ENCODE measurements around the gene UNC119.

The UNC119 gene

GRCh38 chr17:28552176-28552999 is at the start of gene UNC119:
Gene UNC119 (minus strand): TSS chr17:28552624. CDS start chr17:28552557, 67 bp downstream.
- TF ChIP-seq, protein P1, sequence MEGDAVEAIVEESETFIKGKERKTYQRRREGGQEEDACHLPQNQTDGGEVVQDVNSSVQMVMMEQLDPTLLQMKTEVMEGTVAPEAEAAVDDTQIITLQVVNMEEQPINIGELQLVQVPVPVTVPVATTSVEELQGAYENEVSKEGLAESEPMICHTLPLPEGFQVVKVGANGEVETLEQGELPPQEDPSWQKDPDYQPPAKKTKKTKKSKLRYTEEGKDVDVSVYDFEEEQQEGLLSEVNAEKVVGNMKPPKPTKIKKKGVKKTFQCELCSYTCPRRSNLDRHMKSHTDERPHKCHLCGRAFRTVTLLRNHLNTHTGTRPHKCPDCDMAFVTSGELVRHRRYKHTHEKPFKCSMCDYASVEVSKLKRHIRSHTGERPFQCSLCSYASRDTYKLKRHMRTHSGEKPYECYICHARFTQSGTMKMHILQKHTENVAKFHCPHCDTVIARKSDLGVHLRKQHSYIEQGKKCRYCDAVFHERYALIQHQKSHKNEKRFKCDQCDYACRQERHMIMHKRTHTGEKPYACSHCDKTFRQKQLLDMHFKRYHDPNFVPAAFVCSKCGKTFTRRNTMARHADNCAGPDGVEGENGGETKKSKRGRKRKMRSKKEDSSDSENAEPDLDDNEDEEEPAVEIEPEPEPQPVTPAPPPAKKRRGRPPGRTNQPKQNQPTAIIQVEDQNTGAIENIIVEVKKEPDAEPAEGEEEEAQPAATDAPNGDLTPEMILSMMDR (IDR thresholded peaks at IDR 0.05): no peak
- Histone ChIP-seq H3K4me3 (peak within 1 kb of the TSS; percentile 86), H3K27ac (peak within 1 kb of the TSS; percentile 74 to 78)
- no peak for DNase-seq (ENCODE audit: low spot score)

DNA sequence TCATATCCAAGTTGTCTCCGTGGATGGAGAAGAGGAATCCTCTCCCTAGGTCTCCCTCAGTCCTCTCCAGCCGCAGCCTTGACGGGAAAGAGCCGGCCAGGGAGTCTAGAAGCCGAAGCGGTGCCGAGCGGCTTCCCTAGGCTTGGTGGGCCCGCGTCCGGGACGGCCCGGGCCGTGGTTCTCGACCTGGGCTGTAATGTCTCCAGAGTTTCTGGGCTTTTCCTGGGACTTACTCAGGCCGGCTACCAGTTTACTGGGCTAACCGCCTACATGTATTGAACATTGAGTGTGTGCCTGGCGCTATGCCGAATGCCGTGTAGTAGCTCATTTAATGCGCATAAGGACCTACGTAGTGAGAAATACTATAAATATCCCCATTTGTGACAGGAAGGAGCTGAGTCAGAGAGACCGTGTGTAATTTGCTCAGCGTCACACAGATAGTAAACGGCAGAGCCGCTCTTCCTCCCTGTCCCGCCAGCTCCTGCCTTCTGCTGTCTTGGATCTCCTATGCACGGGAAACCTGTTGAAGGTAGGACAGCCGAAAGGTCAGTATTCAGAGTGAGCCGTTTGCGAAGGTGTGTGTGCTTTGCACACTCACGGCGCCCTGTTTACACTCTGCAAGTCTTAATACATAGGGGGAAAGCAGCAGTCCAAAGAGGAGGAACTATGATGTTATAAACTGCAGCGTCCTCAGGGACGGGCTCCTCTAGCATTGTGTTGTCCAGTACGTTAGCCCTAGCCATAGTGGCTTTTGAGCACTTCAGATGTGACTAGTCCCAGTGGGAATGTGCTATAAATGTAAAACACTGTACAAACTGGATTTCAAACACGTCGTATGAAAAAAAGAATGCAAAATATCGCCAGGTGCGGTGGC is 47.1 kb upstream of the UNC119 start:
- TF ChIP-seq, protein P1 (IDR thresholded peaks at IDR 0.05): no peak
- peak overlapping the region; percentile 90 to 92 for H3K27ac ChIP-seq
- H3K4me3 ChIP-seq: peak overlapping the region; percentile 73
- DNase-seq (ENCODE audit: low spot score): peak; percentile 85

GRCh38 chr17:28598799-28599310 is 46.4 kb upstream of the UNC119 start, which contains the start of gene SPAG5:
Gene SPAG5 (minus strand): TSS chr17:28599025. CDS start chr17:28598946, 79 bp downstream.
- Histone ChIP-seq H3K27ac (peak within 1 kb of the TSS; percentile 90 to 92), H3K4me3 (peak within 1 kb of the TSS; percentile 73)
- TF ChIP-seq, protein P1 (IDR thresholded peaks at IDR 0.05): no peak
- DNase-seq (ENCODE audit: low spot score): peak; percentile 94

GRCh38 chr17:28598389-28598788 is 46.0 kb upstream of the UNC119 start:
- DNase-seq (ENCODE audit: low spot score): peak; percentile 62
- H3K27ac ChIP-seq: peak overlapping the region; percentile 90 to 92

GRCh38 chr17:28597606-28598383 is 45.4 kb upstream of the UNC119 start:
- no peak for DNase-seq (ENCODE audit: low spot score)
- Histone ChIP-seq H3K4me3 (peak overlapping the region; percentile 73), H3K27ac (no peak overlapping the region)
- TF ChIP-seq, protein P1 (IDR thresholded peaks at IDR 0.05): no peak

More at GRCh38 chr17:28598389-28598788, 46.0 kb upstream of the UNC119 start:
- TF ChIP-seq, protein P1 (IDR thresholded peaks at IDR 0.05): no peak
- peak overlapping the region; percentile 73 for H3K4me3 ChIP-seq

GRCh38 chr17:28592260-28592659 is 39.8 kb upstream of the UNC119 start:
- TF ChIP-seq, protein P1 (IDR thresholded peaks at IDR 0.05): no peak
- Histone ChIP-seq H3K4me3 (no peak overlapping the region), H3K27ac (no peak overlapping the region)
- DNase-seq (ENCODE audit: low spot score): no peak

Measured in coronary artery (tissue), 2 donors.